GM12878 (cell line): Measurements from ENCODE around the gene UBXN7. TPM values are rescaled to one million over a fixed set of nuclear protein-coding genes. Genes with fewer than 3 reads are reported as not detected.

Experiments
- ATAC-seq: fragments of 200-7000 bp; cut with Tn5 transposase; 3 replicates; pipeline ENCODE4 v1.9.1; 2020; ENCODE audit warnings: mild to moderate bottlenecking, moderate library complexity
- BruUV-seq: library from RNA; stranded (reverse); fragments of 400-500 nt; replicated peaks from 2 replicates; lab custom pipeline; 2021; lab: Mats Ljungman, UMichigan
- CTCF ChIA-PET: fragments of 300-600 bp; sonication (Branson Sonifier 250); formaldehyde crosslinking; extraction: SDS; loops from one replicate; lab custom pipeline; 2021; ENCODE audit warnings: inconsistent platforms; lab: Yijun Ruan, JAX
- POLR2A ChIA-PET: fragments of 350-600 bp; formaldehyde crosslinking; extraction: SDS; loops from one replicate; lab custom pipeline; 2021; ENCODE audit warnings: inconsistent platforms; lab: Charles Lee
- RAD21 ChIA-PET: fragments of 300-600 bp; sonication (Branson Sonifier 250); formaldehyde crosslinking; loops from one replicate; lab custom pipeline; 2023; ENCODE audit warnings: antibody characterized with exemption; ENCODE audit not compliant: unreplicated experiment; lab: Charles Lee
- SMC1A ChIA-PET: fragments of 300-600 bp; sonication (Branson Sonifier 250); formaldehyde crosslinking; loops from one replicate; lab custom pipeline; 2023; ENCODE audit not compliant: unreplicated experiment, uncharacterized antibody; lab: Charles Lee
- DNase-seq: peaks from one replicate; pipeline ENCODE4 v3.0.0-alpha.2; 2011; ENCODE audit warnings: low read depth, low spot score
- FAIRE-seq: peaks from 3 replicates; lab custom pipeline; 2011; peaks lifted over from hg19 to GRCh38; lab: Jason Lieb, UNC
- H2AFZ ChIP-seq: 2 replicates; pipeline ENCODE4 v1.6.0; 2011; ENCODE audit warnings: low read depth, low read length, control low read depth; ENCODE audit not compliant: control insufficient read depth
- H3K27ac ChIP-seq: 2 replicates; pipeline ENCODE4 v1.5.1; 2011; ENCODE audit warnings: control low read depth; ENCODE audit not compliant: control insufficient read depth, insufficient read depth
- H3K27me3 ChIP-seq, 2 experiments: replicated peaks in 1 of 2; 2 replicates each; pipeline versions ENCODE4 v1.6.0 to v1.6.1; 2011; ENCODE audit warnings: low read length in 1 of 2; ENCODE audit not compliant: control insufficient read depth in 2 of 2, insufficient read depth in 2 of 2
- H3K36me3 ChIP-seq, 2 experiments: 2 replicates each; pipeline ENCODE4 v1.5.1; 2011; ENCODE audit warnings: low read length in 1 of 2; ENCODE audit not compliant: control insufficient read depth in 2 of 2, insufficient read depth in 2 of 2
- H3K4me1 ChIP-seq: 2 replicates; pipeline ENCODE4 v1.6.1; 2011; ENCODE audit warnings: mild to moderate bottlenecking, low read length, moderate library complexity, mixed read lengths; ENCODE audit not compliant: control insufficient read depth, insufficient read depth
- H3K4me2 ChIP-seq: 2 replicates; pipeline ENCODE4 v1.6.0; 2011; ENCODE audit warnings: control low read depth; ENCODE audit not compliant: control insufficient read depth, insufficient read depth
- H3K4me3 ChIP-seq: fragments of 200-600 bp; sonication (generic); 2 replicates; pipeline ENCODE4 v1.5.1; 2016
- H3K79me2 ChIP-seq: 2 replicates; pipeline ENCODE4 v1.6.0; 2011; ENCODE audit warnings: low read length; ENCODE audit not compliant: control insufficient read depth, insufficient read depth
- H3K9ac ChIP-seq: 2 replicates; pipeline ENCODE4 v1.8.0; 2011; ENCODE audit warnings: low read length, control low read depth, mixed read lengths; ENCODE audit not compliant: control insufficient read depth, insufficient read depth
- H3K9me3 ChIP-seq: replicated peaks from 3 replicates; pipeline ENCODE4 v1.5.1; 2011; ENCODE audit warnings: mild to moderate bottlenecking, low read length; ENCODE audit not compliant: control insufficient read depth, insufficient read depth
- H4K20me1 ChIP-seq: 2 replicates; pipeline ENCODE4 v1.6.0; 2011; ENCODE audit not compliant: control insufficient read depth, insufficient read depth
- BMI1 ChIP-seq: fragments of 450-650 bp; IDR thresholded peaks from 2 replicates; pipeline ENCODE4 v1.6.1; 2016; ENCODE audit warnings: mild to moderate bottlenecking, moderate library complexity, borderline replicate concordance
- EED ChIP-seq: sonication (generic); IDR thresholded peaks from 2 replicates; pipeline ENCODE4 v1.6.1; 2016; ENCODE audit warnings: antibody characterized with exemption, low read depth
- MTA3 ChIP-seq: IDR thresholded peaks from 2 replicates; pipeline ENCODE4 v1.6.1; 2012; ENCODE audit warnings: low read length, inconsistent platforms, borderline replicate concordance
- NBN ChIP-seq: fragments of 450-650 bp; IDR thresholded peaks from 2 replicates; pipeline ENCODE4 v1.6.1; 2016
- NFIC ChIP-seq: IDR thresholded peaks from 2 replicates; pipeline ENCODE4 v1.6.1; 2012; ENCODE audit warnings: low read depth, mild to moderate bottlenecking, inconsistent platforms, low read length, moderate library complexity
- RAD21 ChIP-seq: IDR thresholded peaks from 2 replicates; pipeline ENCODE4 v1.6.1; 2011; ENCODE audit warnings: mild to moderate bottlenecking, low read depth, low read length, moderate library complexity; ENCODE audit not compliant: insufficient read depth
- RELB ChIP-seq: fragments of 450-650 bp; IDR thresholded peaks from 2 replicates; pipeline ENCODE4 v1.6.1; 2017; ENCODE audit warnings: low read depth, mild to moderate bottlenecking, moderate library complexity
- SMC3 ChIP-seq: IDR thresholded peaks from 2 replicates; pipeline ENCODE4 v1.6.1; 2011; ENCODE audit warnings: low read length, improper control_type of control experiment, borderline replicate concordance
- TCF12 ChIP-seq: IDR thresholded peaks from 2 replicates; pipeline ENCODE4 v1.6.1; 2011; ENCODE audit warnings: low read depth, mild to moderate bottlenecking, low read length
- WGBS: methylation state at CpG from one replicate; pipeline ENCODE4 v1.1.6; 2016; ENCODE audit warnings: low lambda C conversion rate; ENCODE audit not compliant: insufficient replicate concordance, insufficient coverage; ENCODE audit errors: missing lambda C conversion rate; 5-methylcytosine and 5-hydroxymethylcytosine counted together
- in situ Hi-C: fragments of 300-500 bp; cut with MboI; formaldehyde crosslinking; loops from 9 replicates; pipeline ENCODE4 v1.14.3; 2018; ENCODE audit warnings: mixed read lengths
- intact Hi-C: fragments of 100-400 bp; cut with micrococcal nuclease; formaldehyde crosslinking; loops from one replicate; pipeline ENCODE4 v1.14.2; 2022; ENCODE audit not compliant: unreplicated experiment
- polyA plus RNA-seq, 11 experiments: library from polyadenylated mRNA; depleted of rRNA in 4 of 11; unstranded in 6 of 11; stranded (reverse) in 5 of 11; fragments of >200 nt; fragmentation: Nextera tagmentation in 4 of 11; fragmentation: Illumina TruSeq in 1 of 11; extraction: Ambion mirVana in 4 of 11; extraction: Trizol in 1 of 11; gene quantifications; 1 replicate in 1 of 11; 2 replicates in 10 of 11; pipeline versions ENCODE4 v1.2.1 to v1.2.3, GENCODE V29; 2011 to 2016; ENCODE audit warnings: inconsistent platforms in 2 of 11, missing spikeins in 2 of 11, low read depth in 1 of 11
- total RNA-seq, 4 experiments: library from RNA; depleted of rRNA in 3 of 4; stranded (reverse); fragments of >200 nt in 3 of 4; fragmentation: Illumina TruSeq in 1 of 4; extraction: Trizol in 1 of 4; gene quantifications; 2 replicates each; pipeline versions ENCODE4 v1.2.1 to v1.2.3, GENCODE V29; 2013 to 2021

The UBXN7 gene
- total and polyA plus RNA-seq, 10 of the 15 experiments (the other 5 are each of a cell fraction or from before 2014, with no cell fraction given), result 4.8 to 78.4 (median 24.9) TPM

- TF ChIP-seq MTA3 (peak; percentile 46; the same call in 1 of the 2 replicates), RELB (peak; percentile 25; the same call in 1 of the 2 replicates), TCF12 (peak; percentile 91), NFIC (peak; percentile 63; the same call in 1 of the 2 replicates), SMC3 (peak; percentile 5; the same call in 1 of the 2 replicates), NBN (peak; percentile 93), EED (peak; percentile 73; the same call in 1 of the 2 replicates), RAD21 (peak; percentile 35)
- TF ChIP-seq, all 136 proteins: peak for 21; not testable (repeated sequence) for 115
These were observed 30.7 kb upstream of the UBXN7 start (continued) for GRCh38 chr3:196462680-196463477.

GRCh38 chr3:196458063-196458462 lies 25.8 kb upstream of the UBXN7 start:
- ChIA-PET POLR2A (interaction anchor here (0.6 to 1.8 kb wide), 4 partner anchors 17 to 279 kb away, joined by 3 to 8 read pairs (median 4); no protein-coding TSS in a partner anchor), SMC1A (interaction anchor here (0.8 to 6.8 kb wide), 9 partner anchors 8 to 92 kb away, joined by 3 to 59 read pairs (median 5); no protein-coding TSS in a partner anchor), CTCF (interaction anchor here (0.9 to 3.5 kb wide), 5 partner anchors 12 to 206 kb away, joined by 3 to 12 read pairs (median 3); no protein-coding TSS in a partner anchor), RAD21 (interaction anchor here (0.8 to 6.8 kb wide), 2 partner anchors 17 to 176 kb away, joined by 4 to 60 read pairs; no protein-coding TSS in a partner anchor)
- Histone ChIP-seq H3K36me3 (no peaks in the 10 kb centered on the region), H3K9me3 (no peaks in the 10 kb centered on the region; the same call in 2 of the 3 replicates), H3K79me2 (no peaks in the 10 kb centered on the region), H3K9ac (no peak overlapping the region), H3K4me2 (no peak overlapping the region), H3K4me1 (peaks cover 4% of the 10 kb centered on the region), H3K4me3 (no peak overlapping the region), H4K20me1 (no peaks in the 10 kb centered on the region), H3K27me3 (no peaks in the 10 kb centered on the region), H2AFZ (no peak overlapping the region), H3K27ac (peak overlapping the region; percentile 47)
- intact Hi-C loops (no loop called here), in situ Hi-C loops (no loop called here)
- FAIRE-seq (no peak), DNase-seq (no peak), ATAC-seq (0 out of 3 replicates have a peak, but pooled peaks have one; percentile 22)
- no TSS peak for BruUV-seq
- no peak for TF ChIP-seq BMI1
- WGBS, result 60% methylated on average over 4 of the region's 4 CpGs
